GM12878 (cell line): Measurements from ENCODE around the gene CARD19.

Experiments used
- CTCF ChIP-seq, 3 experiments: IDR thresholded peaks in 2 of 3; conservative IDR thresholded peaks in 1 of 3; 2 replicates each; pipeline ENCODE4 v1.5.1; 2011; ENCODE audit warnings: low read depth in 3 of 3, low read length in 3 of 3, mild to moderate bottlenecking in 3 of 3, control low read depth in 2 of 3, moderate library complexity in 2 of 3, inconsistent platforms in 1 of 3, mixed read lengths in 1 of 3; ENCODE audit not compliant: control insufficient read depth in 2 of 3, insufficient read depth in 1 of 3; ENCODE audit errors: extremely low read depth in 1 of 3
- FOXK2 ChIP-seq: fragments of 450-650 bp; IDR thresholded peaks from 2 replicates; pipeline ENCODE4 v1.6.1; 2017; ENCODE audit warnings: mild to moderate bottlenecking, moderate library complexity
- MEF2A ChIP-seq: IDR thresholded peaks from 2 replicates; pipeline ENCODE4 v1.6.1; 2011; ENCODE audit warnings: low read depth, mild to moderate bottlenecking, low read length, moderate library complexity; ENCODE audit not compliant: insufficient read depth
- POLR2A ChIP-seq: IDR thresholded peaks from 2 replicates; pipeline ENCODE4 v1.6.1; 2011; ENCODE audit warnings: low read depth, mild to moderate bottlenecking, low read length
- RFX5 ChIP-seq: IDR thresholded peaks from 2 replicates; pipeline ENCODE4 v1.6.1; 2011; ENCODE audit warnings: low read depth, low read length, improper control_type of control experiment
- TF ChIP-seq, protein P1 (sequence below): IDR thresholded peaks from 2 replicates; pipeline ENCODE4 v1.6.1; 2011; ENCODE audit warnings: low read depth, low read length, improper control_type of control experiment, borderline replicate concordance

GRCh38 chr9:93048566-93049448, 47.2 kb upstream of the CARD19 start:
- TF ChIP-seq CTCF (IDR thresholded peaks at IDR 0.05 in 2 of 3, conservative IDR thresholded peaks at IDR 0.05 in 1 of 3; ENCODE audit: control insufficient read depth in 2 of 3, extremely low read depth in 1 of 3, insufficient read depth in 1 of 3, low read depth in 3 of 3, low read length in 3 of 3) (no peak), POLR2A (no peak), RFX5 (no peak), MEF2A (no peak), FOXK2 (no peak)
- TF ChIP-seq, protein P1, sequence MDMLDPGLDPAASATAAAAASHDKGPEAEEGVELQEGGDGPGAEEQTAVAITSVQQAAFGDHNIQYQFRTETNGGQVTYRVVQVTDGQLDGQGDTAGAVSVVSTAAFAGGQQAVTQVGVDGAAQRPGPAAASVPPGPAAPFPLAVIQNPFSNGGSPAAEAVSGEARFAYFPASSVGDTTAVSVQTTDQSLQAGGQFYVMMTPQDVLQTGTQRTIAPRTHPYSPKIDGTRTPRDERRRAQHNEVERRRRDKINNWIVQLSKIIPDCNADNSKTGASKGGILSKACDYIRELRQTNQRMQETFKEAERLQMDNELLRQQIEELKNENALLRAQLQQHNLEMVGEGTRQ: no peak
